Endodermal cell (in vitro differentiated cells): ENCODE results near the gene NT5C3B. TPM values are rescaled to one million over a fixed set of nuclear protein-coding genes. Genes with fewer than 3 reads are reported as not detected.

Source experiments
- DNase-seq: peaks from one replicate; pipeline ENCODE4 v3.0.0-alpha.2; 2017
- H3K27ac ChIP-seq: 2 replicates; pipeline ENCODE4 v1.5.1; 2013; ENCODE audit warnings: mild to moderate bottlenecking, low read depth, low read length, moderate library complexity
- H3K27me3 ChIP-seq: 2 replicates; pipeline ENCODE4 v1.6.1; 2013; ENCODE audit warnings: mild to moderate bottlenecking, low read length, moderate library complexity; ENCODE audit not compliant: insufficient read depth, control insufficient read depth, poor library complexity, severe bottlenecking
- H3K36me3 ChIP-seq: 2 replicates; pipeline ENCODE4 v1.7.0; 2013; ENCODE audit warnings: mild to moderate bottlenecking, low read length, moderate library complexity; ENCODE audit not compliant: control insufficient read depth, insufficient read depth
- H3K4me1 ChIP-seq: one replicate; pipeline ENCODE4 v1.7.0; 2013; ENCODE audit warnings: low read length; ENCODE audit not compliant: control insufficient read depth, insufficient read depth
- H3K4me3 ChIP-seq: 2 replicates; pipeline ENCODE4 v1.5.1; 2013; ENCODE audit warnings: mild to moderate bottlenecking, low read length, moderate library complexity
- H3K9ac ChIP-seq: 2 replicates; pipeline ENCODE4 v1.6.1; 2013; ENCODE audit warnings: mild to moderate bottlenecking, low read length, moderate library complexity; ENCODE audit not compliant: poor library complexity, severe bottlenecking; ENCODE audit errors: extremely low read depth
- H3K9me3 ChIP-seq: 2 replicates; pipeline ENCODE4 v1.6.1; 2013; ENCODE audit warnings: mild to moderate bottlenecking, low read length, moderate library complexity; ENCODE audit not compliant: control insufficient read depth
- H3K27ac Mint-ChIP-seq: 2 replicates; pipeline ENCODE4 v1.8.0; 2020; ENCODE audit warnings: mixed read lengths
- H3K27me3 Mint-ChIP-seq: 2 replicates; pipeline ENCODE4 v1.8.0; 2021; ENCODE audit warnings: mild to moderate bottlenecking, mixed read lengths; ENCODE audit not compliant: insufficient read depth
- H3K36me3 Mint-ChIP-seq: 2 replicates; pipeline ENCODE4 v1.8.0; 2020; ENCODE audit warnings: low read depth, mixed read lengths
- H3K4me1 Mint-ChIP-seq: 2 replicates; pipeline ENCODE4 v1.8.0; 2020; ENCODE audit warnings: mixed read lengths
- H3K4me3 Mint-ChIP-seq: 2 replicates; pipeline ENCODE4 v1.8.0; 2020; ENCODE audit warnings: mild to moderate bottlenecking, moderate library complexity, mixed read lengths
- H3K9me3 Mint-ChIP-seq: 2 replicates; pipeline ENCODE4 v1.8.0; 2020; ENCODE audit warnings: mild to moderate bottlenecking, mixed read lengths
- WGBS, 2 experiments: methylation state at CpG; one replicate each; pipeline versions ENCODE4 v1.1.5 to v1.1.7; 2013; ENCODE audit warnings: missing lambda C conversion rate in 2 of 2, mixed read lengths in 1 of 2; ENCODE audit not compliant: insufficient coverage in 1 of 2, insufficient read length in 1 of 2; 5-methylcytosine and 5-hydroxymethylcytosine counted together
- total RNA-seq, 2 donors: library from RNA; stranded (reverse); fragmentation: NEBNext Ultra II Directional in 1 of 2; extraction: Animal tissue kit (Norgen Biotek cat#: 25700) in 1 of 2; gene quantifications; 2 replicates in 1 of 2; 3 replicates in 1 of 2; pipeline ENCODE4 v1.2.1, GENCODE V29; 2021
- TF ChIP-seq, protein P1 (sequence below): fragments of 200-600 bp; sonication (generic); conservative IDR thresholded peaks from 2 replicates; pipeline ENCODE4 v1.5.0; 2021; ENCODE audit warnings: antibody characterized with exemption, mild to moderate bottlenecking

The NT5C3B gene
- total RNA-seq, 2 donors from 2014 or later = 65.2 to 79.5 TPM

GRCh38 chr17:41825175-41825845 lies 10.7 kb downstream of the NT5C3B start:
- Histone ChIP-seq H3K27me3 (no peaks in the 10 kb centered on the region), H3K9me3 (no peaks in the 10 kb centered on the region), H3K27ac (no peak overlapping the region), H3K36me3 (peaks cover 26% of the 10 kb centered on the region), H3K9ac (no peak overlapping the region), H3K4me3 (no peak overlapping the region), H3K4me1 (no peaks in the 10 kb centered on the region)
- no peaks in the 10 kb centered on the region for H3K27me3 Mint-ChIP-seq
- no peak overlapping the region for H3K27ac Mint-ChIP-seq
- peaks cover 42% of the 10 kb centered on the region for H3K36me3 Mint-ChIP-seq
- 96 to 97% methylated on average over 10 to 19 of the region's 19 CpGs for WGBS, 2 experiments
- DNase-seq = no peak
- peaks cover 9% of the 10 kb centered on the region for H3K4me1 Mint-ChIP-seq
- no peak overlapping the region for H3K4me3 Mint-ChIP-seq
- no peaks in the 10 kb centered on the region for H3K9me3 Mint-ChIP-seq
- TF ChIP-seq, protein P1, sequence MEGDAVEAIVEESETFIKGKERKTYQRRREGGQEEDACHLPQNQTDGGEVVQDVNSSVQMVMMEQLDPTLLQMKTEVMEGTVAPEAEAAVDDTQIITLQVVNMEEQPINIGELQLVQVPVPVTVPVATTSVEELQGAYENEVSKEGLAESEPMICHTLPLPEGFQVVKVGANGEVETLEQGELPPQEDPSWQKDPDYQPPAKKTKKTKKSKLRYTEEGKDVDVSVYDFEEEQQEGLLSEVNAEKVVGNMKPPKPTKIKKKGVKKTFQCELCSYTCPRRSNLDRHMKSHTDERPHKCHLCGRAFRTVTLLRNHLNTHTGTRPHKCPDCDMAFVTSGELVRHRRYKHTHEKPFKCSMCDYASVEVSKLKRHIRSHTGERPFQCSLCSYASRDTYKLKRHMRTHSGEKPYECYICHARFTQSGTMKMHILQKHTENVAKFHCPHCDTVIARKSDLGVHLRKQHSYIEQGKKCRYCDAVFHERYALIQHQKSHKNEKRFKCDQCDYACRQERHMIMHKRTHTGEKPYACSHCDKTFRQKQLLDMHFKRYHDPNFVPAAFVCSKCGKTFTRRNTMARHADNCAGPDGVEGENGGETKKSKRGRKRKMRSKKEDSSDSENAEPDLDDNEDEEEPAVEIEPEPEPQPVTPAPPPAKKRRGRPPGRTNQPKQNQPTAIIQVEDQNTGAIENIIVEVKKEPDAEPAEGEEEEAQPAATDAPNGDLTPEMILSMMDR = no peak

DNA sequence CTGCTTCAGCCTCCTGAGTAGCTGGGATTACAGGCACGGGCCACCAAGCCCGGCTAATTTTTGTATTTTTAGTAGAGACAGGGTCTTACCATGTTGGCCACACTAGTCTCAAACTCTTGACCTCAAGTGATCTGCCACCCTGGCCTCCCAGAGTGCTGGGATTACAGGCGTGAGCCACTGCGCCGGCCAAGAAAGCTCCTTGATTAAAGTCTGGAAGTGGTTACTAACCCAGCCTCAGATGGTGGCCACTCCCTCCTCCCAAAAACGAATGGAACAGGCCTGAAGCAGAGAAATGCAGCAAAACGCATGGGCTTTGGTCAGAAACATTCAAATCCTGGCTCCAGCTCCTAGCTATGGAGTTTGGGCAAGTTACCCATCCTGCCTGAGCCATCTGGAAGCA lies 11.9 kb downstream of the NT5C3B start:
- 70 to 82% methylated on average over 5 to 7 of the region's 7 CpGs for WGBS, 2 experiments
- Histone ChIP-seq H3K27me3 (no peaks in the 10 kb centered on the region), H3K27ac (no peak overlapping the region), H3K4me1 (no peaks in the 10 kb centered on the region), H3K9ac (no peak overlapping the region), H3K36me3 (peaks cover 26% of the 10 kb centered on the region), H3K9me3 (no peaks in the 10 kb centered on the region), H3K4me3 (no peak overlapping the region)
- DNase-seq = no peak
- TF ChIP-seq, protein P1 = no peak
- Mint-ChIP-seq H3K4me1 (peaks cover 9% of the 10 kb centered on the region), H3K9me3 (no peaks in the 10 kb centered on the region), H3K36me3 (peaks cover 37% of the 10 kb centered on the region), H3K27ac (no peak overlapping the region), H3K4me3 (no peak overlapping the region), H3K27me3 (no peaks in the 10 kb centered on the region)

- Histone ChIP-seq H3K27me3 (no peaks in the 10 kb centered on the region), H3K4me3 (no peak overlapping the region), H3K9me3 (no peaks in the 10 kb centered on the region), H3K4me1 (no peaks in the 10 kb centered on the region), H3K9ac (no peak overlapping the region), H3K27ac (no peak overlapping the region), H3K36me3 (peaks cover 26% of the 10 kb centered on the region)
- Mint-ChIP-seq H3K27me3 (no peaks in the 10 kb centered on the region), H3K4me1 (peaks cover 9% of the 10 kb centered on the region), H3K27ac (peak overlapping the region; percentile 33), H3K36me3 (peaks cover 32% of the 10 kb centered on the region), H3K4me3 (no peak overlapping the region), H3K9me3 (no peaks in the 10 kb centered on the region)
- TF ChIP-seq, protein P1 = no peak
- WGBS, 2 experiments = 91 to 93% methylated on average over 7 of the region's 7 CpGs
- DNase-seq = no peak
Observed at GRCh38 chr17:41823580-41823979, 12.5 kb downstream of the NT5C3B start.
